Measurements from ENCODE around the gene CCSER1. TPM values are rescaled to one million over a fixed set of nuclear protein-coding genes. Genes with fewer than 3 reads are reported as not detected.

Gene CCSER1
- total and polyA plus RNA-seq, 2 of the 8 experiments (the other 6 are each of a cell fraction or from before 2014, with no cell fraction given), result 0.26 to 0.84 TPM

- no peak for TF ChIP-seq GABPA (IDR thresholded peaks at IDR 0.05; ENCODE audit: borderline replicate concordance, insufficient read depth, low read length)
- no peak for TF ChIP-seq ASH2L (IDR thresholded peaks at IDR 0.05; ENCODE audit: low read length)
- TF ChIP-seq KDM1A (IDR thresholded peaks at IDR 0.05; ENCODE audit: borderline replicate concordance, low read length), result no peak
Measured at GRCh38 chr4:90852237-90852636, 725.0 kb downstream of the CCSER1 start (continued).
